Glutamatergic neuron (in vitro differentiated cells): ENCODE data around the gene AFM. TPM values are rescaled to one million over a fixed set of nuclear protein-coding genes. Genes with fewer than 3 reads are reported as not detected.

Experiments
- DNase-seq: peaks from one replicate; pipeline ENCODE4 v3.0.0; 2022
- H3K27ac Mint-ChIP-seq: one replicate; pipeline ENCODE4 v1.8.0; 2020; ENCODE audit warnings: mild to moderate bottlenecking, mixed read lengths, inconsistent platforms; ENCODE audit not compliant: unreplicated experiment
- H3K27me3 Mint-ChIP-seq: one replicate; pipeline ENCODE4 v1.8.0; 2020; ENCODE audit warnings: mild to moderate bottlenecking, moderate library complexity, mixed read lengths, inconsistent platforms; ENCODE audit not compliant: unreplicated experiment
- H3K36me3 Mint-ChIP-seq: one replicate; pipeline ENCODE4 v1.8.0; 2020; ENCODE audit warnings: mild to moderate bottlenecking, mixed read lengths, inconsistent platforms; ENCODE audit not compliant: unreplicated experiment
- H3K4me1 Mint-ChIP-seq: one replicate; pipeline ENCODE4 v1.8.0; 2020; ENCODE audit warnings: mild to moderate bottlenecking, low read depth, mixed read lengths, inconsistent platforms; ENCODE audit not compliant: unreplicated experiment
- H3K4me3 Mint-ChIP-seq: one replicate; pipeline ENCODE4 v1.8.0; 2020; ENCODE audit warnings: mild to moderate bottlenecking, mixed read lengths, inconsistent platforms; ENCODE audit not compliant: unreplicated experiment
- H3K9me3 Mint-ChIP-seq: one replicate; pipeline ENCODE4 v1.8.0; 2020; ENCODE audit warnings: mild to moderate bottlenecking, moderate library complexity, mixed read lengths, inconsistent platforms; ENCODE audit not compliant: unreplicated experiment
- total RNA-seq: library from RNA; stranded (reverse); fragmentation: NEBNext Ultra II Directional; extraction: Animal tissue kit (Norgen Biotek cat#: 25700); gene quantifications from one replicate; pipeline ENCODE4 v1.2.1, GENCODE V29; 2021; ENCODE audit not compliant: unreplicated experiment
- TF ChIP-seq, protein P1 (sequence below): fragments of 200-600 bp; sonication (generic); IDR thresholded peaks from one replicate; pipeline ENCODE4 v1.5.0; 2021; ENCODE audit not compliant: partially characterized antibody, unreplicated experiment

The AFM gene
- total RNA-seq, 1 donor from 2014 or later: not detected

DNA sequence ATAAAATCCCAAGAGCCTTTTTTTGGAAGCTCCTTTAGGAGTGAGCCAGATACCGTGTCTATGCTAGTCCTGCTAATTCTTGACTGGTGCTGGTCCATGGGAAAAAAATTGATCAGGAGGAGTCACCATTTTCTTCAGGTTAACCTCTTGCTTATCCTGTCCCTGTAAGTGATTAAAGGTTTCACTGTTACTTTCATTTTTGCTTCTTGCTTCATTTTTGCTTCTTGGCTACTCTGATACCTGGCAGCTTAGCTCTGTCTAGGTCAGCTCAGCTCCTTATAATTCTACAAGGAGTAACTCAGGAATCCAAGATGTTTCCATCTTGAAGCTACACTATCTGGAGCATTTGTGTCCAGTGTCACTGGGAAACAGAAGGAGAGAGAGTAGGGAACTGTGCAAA is 45.7 kb downstream of the AFM start:
- H3K9me3 Mint-ChIP-seq: no peaks in the 10 kb centered on the region
- H3K27me3 Mint-ChIP-seq: no peaks in the 10 kb centered on the region
- TF ChIP-seq, protein P1, sequence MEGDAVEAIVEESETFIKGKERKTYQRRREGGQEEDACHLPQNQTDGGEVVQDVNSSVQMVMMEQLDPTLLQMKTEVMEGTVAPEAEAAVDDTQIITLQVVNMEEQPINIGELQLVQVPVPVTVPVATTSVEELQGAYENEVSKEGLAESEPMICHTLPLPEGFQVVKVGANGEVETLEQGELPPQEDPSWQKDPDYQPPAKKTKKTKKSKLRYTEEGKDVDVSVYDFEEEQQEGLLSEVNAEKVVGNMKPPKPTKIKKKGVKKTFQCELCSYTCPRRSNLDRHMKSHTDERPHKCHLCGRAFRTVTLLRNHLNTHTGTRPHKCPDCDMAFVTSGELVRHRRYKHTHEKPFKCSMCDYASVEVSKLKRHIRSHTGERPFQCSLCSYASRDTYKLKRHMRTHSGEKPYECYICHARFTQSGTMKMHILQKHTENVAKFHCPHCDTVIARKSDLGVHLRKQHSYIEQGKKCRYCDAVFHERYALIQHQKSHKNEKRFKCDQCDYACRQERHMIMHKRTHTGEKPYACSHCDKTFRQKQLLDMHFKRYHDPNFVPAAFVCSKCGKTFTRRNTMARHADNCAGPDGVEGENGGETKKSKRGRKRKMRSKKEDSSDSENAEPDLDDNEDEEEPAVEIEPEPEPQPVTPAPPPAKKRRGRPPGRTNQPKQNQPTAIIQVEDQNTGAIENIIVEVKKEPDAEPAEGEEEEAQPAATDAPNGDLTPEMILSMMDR: no peak
- H3K4me1 Mint-ChIP-seq: no peaks in the 10 kb centered on the region
- H3K27ac Mint-ChIP-seq: no peak overlapping the region
- no peak overlapping the region for H3K4me3 Mint-ChIP-seq
- no peaks in the 10 kb centered on the region for H3K36me3 Mint-ChIP-seq
- no peak for DNase-seq

DNA sequence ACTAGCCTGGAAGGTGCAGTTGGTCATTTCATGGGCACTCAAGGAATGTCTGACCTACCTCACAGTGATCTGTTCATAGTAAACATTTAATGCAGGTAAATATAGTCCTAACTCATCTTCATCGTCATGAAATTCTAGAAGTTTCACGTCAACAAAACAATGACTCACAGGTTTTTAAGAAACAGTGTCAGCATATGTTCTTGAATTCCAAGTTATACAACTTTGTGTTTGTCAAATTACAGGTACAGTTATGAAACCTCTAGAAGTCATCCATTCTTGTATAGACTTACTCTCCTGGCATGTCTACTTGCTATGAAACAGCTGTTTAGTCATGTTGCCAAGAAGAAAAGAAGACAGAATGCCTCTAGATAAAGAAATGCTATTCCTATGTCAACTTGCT is 46.6 kb downstream of the AFM start:
- Mint-ChIP-seq H3K27me3 (no peaks in the 10 kb centered on the region), H3K4me1 (no peaks in the 10 kb centered on the region), H3K36me3 (no peaks in the 10 kb centered on the region), H3K4me3 (no peak overlapping the region), H3K27ac (no peak overlapping the region), H3K9me3 (no peaks in the 10 kb centered on the region)
- no peak for DNase-seq
- TF ChIP-seq, protein P1: no peak

- no peaks in the 10 kb centered on the region for H3K27me3 Mint-ChIP-seq
- no peak for DNase-seq
- no peaks in the 10 kb centered on the region for H3K4me1 Mint-ChIP-seq
- no peak overlapping the region for H3K27ac Mint-ChIP-seq
- no peak overlapping the region for H3K4me3 Mint-ChIP-seq
- no peaks in the 10 kb centered on the region for H3K9me3 Mint-ChIP-seq
- TF ChIP-seq, protein P1: no peak
- H3K36me3 Mint-ChIP-seq: no peaks in the 10 kb centered on the region
These were observed 52.2 kb downstream of the AFM start for GRCh38 chr4:73533515-73534422.

DNA sequence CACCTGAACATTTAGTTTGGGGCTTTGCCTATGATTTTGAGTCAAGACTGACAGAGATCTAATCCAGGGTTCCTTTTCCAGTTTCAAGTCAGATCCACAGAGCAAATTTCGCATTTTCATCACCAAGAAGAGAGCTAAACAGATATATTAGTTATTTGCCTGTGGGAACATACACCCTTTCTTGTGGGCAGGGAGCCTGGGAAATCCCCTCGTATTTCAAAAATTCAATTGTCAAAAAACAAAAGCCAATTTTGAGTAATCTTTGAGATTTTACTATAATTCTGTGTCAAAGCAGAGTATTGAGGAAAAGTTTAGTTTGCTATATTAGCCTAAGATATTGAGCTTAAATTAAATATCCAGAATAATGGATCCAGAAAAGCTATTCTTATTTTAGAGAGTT is 56.6 kb downstream of the AFM start:
- H3K4me1 Mint-ChIP-seq: no peaks in the 10 kb centered on the region
- no peak for DNase-seq
- TF ChIP-seq, protein P1: no peak
- no peak overlapping the region for H3K4me3 Mint-ChIP-seq
- no peaks in the 10 kb centered on the region for H3K27me3 Mint-ChIP-seq
- no peaks in the 10 kb centered on the region for H3K9me3 Mint-ChIP-seq
- no peaks in the 10 kb centered on the region for H3K36me3 Mint-ChIP-seq
- no peak overlapping the region for H3K27ac Mint-ChIP-seq

DNA sequence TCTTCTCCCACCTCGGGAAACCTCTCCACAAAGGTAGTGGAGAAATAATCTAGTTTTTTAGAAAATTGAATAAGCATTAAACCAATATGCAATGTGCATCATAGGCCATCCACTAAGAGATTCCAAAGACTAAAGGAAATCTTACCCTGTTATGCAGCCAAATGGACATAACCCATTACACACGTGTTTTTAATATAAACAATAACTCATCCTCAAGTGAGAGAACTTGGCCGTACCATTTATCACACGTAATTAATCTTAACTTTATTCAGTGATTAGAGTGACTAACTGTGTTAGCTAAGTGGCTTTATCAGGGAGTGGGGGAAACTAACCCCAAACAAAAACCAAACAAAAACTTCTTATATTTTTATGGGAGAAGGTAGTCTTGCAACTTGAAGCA is 57.8 kb downstream of the AFM start:
- H3K27ac Mint-ChIP-seq: no peak overlapping the region
- DNase-seq: no peak
- no peaks in the 10 kb centered on the region for H3K4me1 Mint-ChIP-seq

More for the DNA sequence above, 57.8 kb downstream of the AFM start:
- H3K27me3 Mint-ChIP-seq: no peaks in the 10 kb centered on the region
- TF ChIP-seq, protein P1: no peak
- H3K4me3 Mint-ChIP-seq: no peak overlapping the region
- no peaks in the 10 kb centered on the region for H3K9me3 Mint-ChIP-seq
- H3K36me3 Mint-ChIP-seq: no peaks in the 10 kb centered on the region
